ENCODE measurements around the gene NOL4L. TPM values are rescaled to one million over a fixed set of nuclear protein-coding genes. Genes with fewer than 3 reads are reported as not detected.

NOL4L gene
- polyA plus RNA-seq, 3 donors, result 1.1 to 30.9 (median 2.8) TPM

DNA sequence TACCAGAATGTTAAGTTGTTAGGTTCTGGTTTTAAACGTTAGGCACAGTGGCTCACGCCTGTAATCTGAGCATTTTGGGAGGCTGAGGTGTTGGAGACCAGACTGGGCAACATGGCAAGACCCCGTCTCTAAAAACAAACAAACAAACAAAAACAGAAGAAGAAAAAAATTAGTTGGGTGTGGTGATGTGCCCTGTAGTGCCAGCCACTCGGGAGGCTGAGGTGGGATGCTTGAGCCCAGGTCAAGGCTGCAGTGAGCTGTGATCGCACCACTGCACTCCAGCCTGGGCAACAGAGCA is 19.4 kb downstream of the NOL4L start:
- Mint-ChIP-seq H3K9me3 (peaks cover 0 to 2% (median 0%) of the 10 kb centered on the region in 7 donors), H3K27me3 (ENCODE audit: low read depth in 3 of 3) (peaks cover 3 to 6% (median 6%) of the 10 kb centered on the region in 3 donors), H3K27ac (peak overlapping the region; percentile 33 to 88 (median 80)), H3K4me1 (peaks cover 41% of the 10 kb centered on the region), H3K36me3 (no peaks in the 10 kb centered on the region), H3K4me3 (peak overlapping the region in 1 of 2 donors; percentile 13)
- Histone ChIP-seq H3K9ac (ENCODE audit: insufficient read depth, low read length, poor library complexity, severe bottlenecking) (no peak overlapping the region), H3K4me3 (replicated peaks in 1 of 3; ENCODE audit: low read depth in 2 of 3, low read length in 3 of 3) (no peak overlapping the region), H2AFZ (ENCODE audit: insufficient read depth, low read depth, low read length, poor library complexity, severe bottlenecking) (peak overlapping the region; percentile 73), H3K36me3 (replicated peaks in 1 of 2; ENCODE audit: control insufficient read depth in 1 of 2, insufficient read depth in 2 of 2, low read length in 2 of 2) (no peaks in the 10 kb centered on the region), H3K4me1 (ENCODE audit: control insufficient read depth in 1 of 2, insufficient read depth in 2 of 2, low read length in 2 of 2) (peaks cover 35 to 49% of the 10 kb centered on the region in 2 donors), H3K79me2 (ENCODE audit: insufficient read depth, low read length) (peaks cover 12% of the 10 kb centered on the region), H3K27me3 (ENCODE audit: control insufficient read depth in 2 of 2, insufficient read depth in 2 of 2, low read length in 2 of 2) (no peaks in the 10 kb centered on the region), H3K4me2 (replicated peaks; ENCODE audit: extremely low read depth, low read length, poor library complexity, severe bottlenecking) (peak overlapping the region; percentile 67), H3K27ac (ENCODE audit: low read depth in 1 of 2, low read length in 2 of 2) (peak overlapping the region; percentile 39 to 75), H3K9me3 (replicated peaks in 1 of 2; ENCODE audit: control insufficient read depth in 1 of 2, insufficient read depth in 1 of 2, low read length in 2 of 2) (no peaks in the 10 kb centered on the region), H4K20me1 (ENCODE audit: insufficient read depth, low read length) (peaks cover under 1% of the 10 kb centered on the region)
- intact Hi-C loops (cut with micrococcal nuclease), result loop anchor here in 1 of 2 donors (5.0 kb wide), 1 partner anchor 38 kb away; no protein-coding TSS in a partner anchor
- no peak for DNase-seq
- no CpG with 5 or more reads among the region's 5 CpGs for WGBS (ENCODE audit: insufficient coverage)
- TF ChIP-seq, protein P1, sequence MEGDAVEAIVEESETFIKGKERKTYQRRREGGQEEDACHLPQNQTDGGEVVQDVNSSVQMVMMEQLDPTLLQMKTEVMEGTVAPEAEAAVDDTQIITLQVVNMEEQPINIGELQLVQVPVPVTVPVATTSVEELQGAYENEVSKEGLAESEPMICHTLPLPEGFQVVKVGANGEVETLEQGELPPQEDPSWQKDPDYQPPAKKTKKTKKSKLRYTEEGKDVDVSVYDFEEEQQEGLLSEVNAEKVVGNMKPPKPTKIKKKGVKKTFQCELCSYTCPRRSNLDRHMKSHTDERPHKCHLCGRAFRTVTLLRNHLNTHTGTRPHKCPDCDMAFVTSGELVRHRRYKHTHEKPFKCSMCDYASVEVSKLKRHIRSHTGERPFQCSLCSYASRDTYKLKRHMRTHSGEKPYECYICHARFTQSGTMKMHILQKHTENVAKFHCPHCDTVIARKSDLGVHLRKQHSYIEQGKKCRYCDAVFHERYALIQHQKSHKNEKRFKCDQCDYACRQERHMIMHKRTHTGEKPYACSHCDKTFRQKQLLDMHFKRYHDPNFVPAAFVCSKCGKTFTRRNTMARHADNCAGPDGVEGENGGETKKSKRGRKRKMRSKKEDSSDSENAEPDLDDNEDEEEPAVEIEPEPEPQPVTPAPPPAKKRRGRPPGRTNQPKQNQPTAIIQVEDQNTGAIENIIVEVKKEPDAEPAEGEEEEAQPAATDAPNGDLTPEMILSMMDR (IDR thresholded peaks at IDR 0.05), result no peak

DNA sequence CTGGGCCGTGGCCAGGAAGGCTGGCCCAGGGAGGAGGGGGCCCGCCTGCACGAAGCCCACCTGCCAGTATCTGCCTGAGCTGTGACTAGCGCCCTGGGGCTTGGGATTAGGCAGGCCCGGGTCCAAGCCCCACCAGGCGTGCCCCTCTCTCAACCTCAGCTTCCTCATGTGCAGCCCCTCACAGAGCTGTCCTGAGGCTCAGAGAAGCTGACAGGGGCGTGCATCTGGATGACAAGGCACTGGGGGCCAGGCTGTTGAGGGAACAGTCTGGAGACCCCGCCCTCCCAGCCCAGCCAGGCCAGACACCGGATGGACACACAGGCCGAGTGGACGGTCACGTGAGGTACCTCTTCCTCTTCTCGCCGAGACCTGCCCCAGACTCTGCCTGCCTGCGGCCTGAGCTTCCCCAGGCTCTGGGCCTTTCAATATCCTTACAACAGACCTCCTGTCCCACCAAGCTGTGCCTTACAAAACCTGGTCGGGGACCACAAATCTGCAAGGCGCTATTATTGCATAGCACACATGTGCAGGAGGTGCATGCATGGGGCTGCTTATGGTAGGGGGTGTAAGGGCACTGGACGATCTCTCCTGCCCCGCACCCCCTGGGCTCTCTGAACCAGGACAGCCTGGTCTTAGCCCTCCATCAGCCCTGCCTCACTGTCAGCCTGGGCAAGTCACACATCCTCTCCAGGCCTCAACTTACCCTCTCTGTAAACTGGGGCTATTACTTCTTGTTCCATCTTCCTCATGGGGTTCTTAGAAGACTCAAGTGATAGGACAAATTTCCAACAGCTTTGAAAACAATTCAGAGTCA is 20.0 kb downstream of the NOL4L start:
- Histone ChIP-seq H3K4me3 (replicated peaks in 1 of 3; ENCODE audit: low read depth in 2 of 3, low read length in 3 of 3) (peak overlapping the region in 1 of 3 experiments; percentile 61), H3K9me3 (replicated peaks in 1 of 2; ENCODE audit: control insufficient read depth in 1 of 2, insufficient read depth in 1 of 2, low read length in 2 of 2) (no peaks in the 10 kb centered on the region), H4K20me1 (ENCODE audit: insufficient read depth, low read length) (peaks cover 4% of the 10 kb centered on the region), H3K27ac (ENCODE audit: low read depth in 1 of 2, low read length in 2 of 2) (peak overlapping the region; percentile 39 to 75), H3K4me2 (replicated peaks; ENCODE audit: extremely low read depth, low read length, poor library complexity, severe bottlenecking) (peak overlapping the region; percentile 67), H3K9ac (ENCODE audit: insufficient read depth, low read length, poor library complexity, severe bottlenecking) (no peak overlapping the region), H3K27me3 (ENCODE audit: control insufficient read depth in 2 of 2, insufficient read depth in 2 of 2, low read length in 2 of 2) (no peaks in the 10 kb centered on the region), H3K79me2 (ENCODE audit: insufficient read depth, low read length) (peaks cover 17% of the 10 kb centered on the region), H3K4me1 (ENCODE audit: control insufficient read depth in 1 of 2, insufficient read depth in 2 of 2, low read length in 2 of 2) (peaks cover 29 to 46% of the 10 kb centered on the region in 2 donors), H3K36me3 (replicated peaks in 1 of 2; ENCODE audit: control insufficient read depth in 1 of 2, insufficient read depth in 2 of 2, low read length in 2 of 2) (no peaks in the 10 kb centered on the region), H2AFZ (ENCODE audit: insufficient read depth, low read depth, low read length, poor library complexity, severe bottlenecking) (peak overlapping the region; percentile 73)
- DNase-seq, result peak; percentile 83 to 92 (median 86)
- H3K9me3 Mint-ChIP-seq, result peaks cover 0 to 2% (median 0%) of the 10 kb centered on the region in 7 donors
- no peaks in the 10 kb centered on the region for H3K36me3 Mint-ChIP-seq
- intact Hi-C loops (cut with micrococcal nuclease), result loop anchor here in 1 of 2 donors (5.0 kb wide), 1 partner anchor 38 kb away; no protein-coding TSS in a partner anchor
- H3K4me1 Mint-ChIP-seq, result peaks cover 38% of the 10 kb centered on the region
- TF ChIP-seq, protein P1 (IDR thresholded peaks at IDR 0.05), result no peak
- H3K4me3 Mint-ChIP-seq, result peak overlapping the region; percentile 39 to 68
- H3K27ac Mint-ChIP-seq, result peak overlapping the region; percentile 65 to 88 (median 80)
- 16% methylated on average over 16 of the region's 19 CpGs for WGBS (ENCODE audit: insufficient coverage)
- H3K27me3 Mint-ChIP-seq (ENCODE audit: low read depth in 3 of 3), result peaks cover 3 to 10% (median 7%) of the 10 kb centered on the region in 3 donors

Measured in CD14-positive monocyte (primary cell).